Fibroblast of the aortic adventitia (primary cell): ENCODE data around the gene ADM2. TPM values are rescaled to one million over a fixed set of nuclear protein-coding genes. Genes with fewer than 3 reads are reported as not detected.

Experiments used
- DNase-seq: peaks from one replicate; pipeline ENCODE4 v3.0.0-alpha.2; 2010; ENCODE audit warnings: low read depth
- H3K4me3 ChIP-seq: 2 replicates; pipeline ENCODE4 v1.5.1; 2011; ENCODE audit warnings: low read depth, mild to moderate bottlenecking, control low read depth, low read length, moderate library complexity
- total RNA-seq: library from RNA; depleted of rRNA; stranded (reverse); fragments of >200 nt; gene quantifications from 2 replicates; pipeline ENCODE4 v1.2.3, GENCODE V29; 2012; ENCODE audit warnings: low replicate concordance
- TF ChIP-seq, protein P1 (sequence below): IDR thresholded peaks from 2 replicates; pipeline ENCODE4 v1.5.1; 2011; ENCODE audit warnings: mild to moderate bottlenecking, low read length, control low read depth, inconsistent platforms; ENCODE audit not compliant: insufficient read depth

ADM2 gene
- total RNA-seq, 1 donor: 8.0 TPM

- TF ChIP-seq, protein P1, sequence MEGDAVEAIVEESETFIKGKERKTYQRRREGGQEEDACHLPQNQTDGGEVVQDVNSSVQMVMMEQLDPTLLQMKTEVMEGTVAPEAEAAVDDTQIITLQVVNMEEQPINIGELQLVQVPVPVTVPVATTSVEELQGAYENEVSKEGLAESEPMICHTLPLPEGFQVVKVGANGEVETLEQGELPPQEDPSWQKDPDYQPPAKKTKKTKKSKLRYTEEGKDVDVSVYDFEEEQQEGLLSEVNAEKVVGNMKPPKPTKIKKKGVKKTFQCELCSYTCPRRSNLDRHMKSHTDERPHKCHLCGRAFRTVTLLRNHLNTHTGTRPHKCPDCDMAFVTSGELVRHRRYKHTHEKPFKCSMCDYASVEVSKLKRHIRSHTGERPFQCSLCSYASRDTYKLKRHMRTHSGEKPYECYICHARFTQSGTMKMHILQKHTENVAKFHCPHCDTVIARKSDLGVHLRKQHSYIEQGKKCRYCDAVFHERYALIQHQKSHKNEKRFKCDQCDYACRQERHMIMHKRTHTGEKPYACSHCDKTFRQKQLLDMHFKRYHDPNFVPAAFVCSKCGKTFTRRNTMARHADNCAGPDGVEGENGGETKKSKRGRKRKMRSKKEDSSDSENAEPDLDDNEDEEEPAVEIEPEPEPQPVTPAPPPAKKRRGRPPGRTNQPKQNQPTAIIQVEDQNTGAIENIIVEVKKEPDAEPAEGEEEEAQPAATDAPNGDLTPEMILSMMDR: no peak
- H3K4me3 ChIP-seq: no peak overlapping the region
- no peak for DNase-seq
Observed at GRCh38 chr22:50497093-50497492, 15.8 kb downstream of the ADM2 start.

DNA sequence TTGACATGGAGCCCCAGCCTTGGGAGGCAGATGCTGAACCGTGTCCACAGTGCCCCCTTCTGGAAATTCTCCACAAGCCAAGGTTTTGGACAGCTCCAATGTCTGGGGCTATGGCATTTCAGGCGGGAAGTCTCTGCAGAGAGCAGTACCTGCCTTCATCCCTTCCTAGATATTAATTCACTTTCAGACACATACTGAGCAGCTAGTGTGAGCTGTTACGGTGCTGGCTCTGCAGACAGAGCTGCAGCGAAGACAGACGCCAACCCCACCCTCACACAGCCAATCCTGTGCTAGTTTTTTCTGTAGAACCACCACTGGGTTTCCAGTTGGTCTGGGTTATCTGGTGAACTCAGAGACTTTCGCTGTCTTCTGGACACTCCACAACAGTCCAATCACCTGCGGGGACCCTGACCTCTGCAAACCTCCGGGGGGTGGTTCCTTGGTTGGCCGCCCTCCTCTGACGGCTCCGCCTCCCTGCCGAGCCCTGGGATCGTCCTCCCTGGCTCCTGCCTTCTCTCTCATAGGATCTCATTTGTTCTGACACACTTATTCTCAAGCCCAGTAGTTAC is 17.1 kb downstream of the ADM2 start:
- TF ChIP-seq, protein P1: peak; percentile 66
- H3K4me3 ChIP-seq: no peak overlapping the region
- DNase-seq: peak; percentile 58

DNA sequence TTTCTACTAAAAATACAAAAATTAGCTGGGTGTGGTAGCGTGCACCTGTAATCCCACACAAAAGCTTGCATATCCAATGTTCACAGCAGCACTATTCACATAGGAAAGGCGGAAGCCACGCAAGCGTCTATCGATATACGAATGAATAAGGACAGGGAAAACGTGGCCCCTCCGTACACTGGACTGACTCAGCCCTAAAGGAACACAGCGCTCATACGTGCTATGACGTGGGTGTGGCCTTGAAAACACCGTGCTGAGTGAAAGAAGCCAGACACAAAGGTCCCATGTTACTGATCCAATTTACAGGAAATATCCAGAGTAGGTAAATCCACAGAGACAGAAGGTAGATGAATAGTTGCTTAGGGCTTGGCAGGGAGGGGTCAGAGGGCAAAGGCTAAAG is 19.1 kb downstream of the ADM2 start:
- DNase-seq: no peak
- TF ChIP-seq, protein P1: no peak
- no peak overlapping the region for H3K4me3 ChIP-seq

DNA sequence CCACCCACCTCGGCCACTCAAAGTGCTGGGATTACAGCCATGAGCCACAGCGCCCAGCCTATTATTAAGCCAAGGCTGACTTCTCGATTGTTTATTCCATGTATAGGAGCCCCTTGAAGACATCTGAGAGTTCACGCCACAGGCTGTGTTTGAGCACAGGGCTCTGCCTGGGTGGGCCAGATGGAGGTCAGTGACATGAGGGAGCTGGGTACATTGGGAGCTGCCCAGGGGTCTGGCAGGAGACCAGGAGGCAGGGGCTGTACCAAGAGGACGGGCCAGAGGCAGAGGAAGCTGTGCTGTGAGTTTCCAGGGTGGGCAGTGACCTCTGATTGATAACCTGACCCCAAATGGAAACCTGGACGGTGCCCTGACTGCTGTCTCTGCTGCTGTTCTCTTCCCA is 20.8 kb downstream of the ADM2 start:
- TF ChIP-seq, protein P1: no peak

DNA sequence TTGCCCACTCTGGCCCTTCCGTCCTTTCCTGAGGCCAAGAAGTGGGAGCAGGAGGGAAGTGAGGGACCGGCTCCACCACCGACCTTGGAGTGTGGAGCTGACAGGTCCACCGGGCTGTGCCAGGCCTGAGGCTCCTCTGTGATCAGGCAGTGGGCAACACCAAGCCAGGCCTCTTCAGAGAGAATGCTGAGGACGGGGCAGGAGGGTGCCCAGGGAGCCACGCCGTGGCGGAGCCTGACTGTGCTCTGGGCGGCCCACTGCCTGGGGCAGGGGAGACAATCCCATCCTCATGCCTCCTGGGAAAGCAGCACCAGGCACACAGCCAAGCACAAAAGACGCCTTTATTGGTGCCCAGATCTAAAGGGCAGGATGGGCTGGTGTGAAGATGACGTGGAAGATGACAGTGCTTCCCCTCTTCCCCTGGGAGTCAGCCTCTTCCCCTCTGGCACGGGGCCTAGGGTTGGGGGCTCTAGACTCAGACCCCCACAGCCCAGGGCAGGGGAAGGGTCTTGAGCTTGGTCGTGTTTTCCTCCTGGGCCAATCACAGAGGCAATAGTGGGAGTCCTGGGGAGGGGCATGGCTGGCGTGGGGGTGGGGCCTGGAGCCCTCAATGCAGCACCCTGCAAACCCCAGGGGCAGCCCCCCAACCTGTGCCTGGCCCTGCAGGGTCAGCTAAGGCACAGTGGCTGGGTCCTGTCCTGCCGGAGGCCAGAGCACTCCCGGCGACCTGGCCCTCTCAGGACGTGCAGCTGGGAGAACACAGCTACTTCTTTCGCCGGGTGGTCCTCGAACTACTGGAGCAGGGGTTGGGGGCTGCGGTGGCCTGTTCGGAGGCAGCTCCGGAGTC is 21.5 kb downstream of the ADM2 start:
- TF ChIP-seq, protein P1: no peak
- DNase-seq: no peak
- H3K4me3 ChIP-seq: no peak overlapping the region

More for the DNA sequence above, 20.8 kb downstream of the ADM2 start:
- DNase-seq: no peak
- H3K4me3 ChIP-seq: no peak overlapping the region

GRCh38 chr22:50503475-50504145 is 22.3 kb downstream of the ADM2 start:
- H3K4me3 ChIP-seq: no peak overlapping the region
- TF ChIP-seq, protein P1: no peak
- no peak for DNase-seq
